Osteocyte (in vitro differentiated cells): ENCODE data around the gene FAM171A1. TPM values are rescaled to one million over a fixed set of nuclear protein-coding genes. Genes with fewer than 3 reads are reported as not detected.

ENCODE experiments used
- DNase-seq: peaks from one replicate; pipeline ENCODE4 v3.0.0; 2021; ENCODE audit warnings: mixed read lengths; ENCODE audit not compliant: unreplicated experiment; ENCODE audit errors: extremely low spot score
- H3K27ac Mint-ChIP-seq: one replicate; pipeline ENCODE4 v1.8.0; 2021; ENCODE audit warnings: mild to moderate bottlenecking, mixed read lengths; ENCODE audit not compliant: unreplicated experiment
- H3K27me3 Mint-ChIP-seq: one replicate; pipeline ENCODE4 v1.8.0; 2021; ENCODE audit warnings: mixed read lengths; ENCODE audit not compliant: unreplicated experiment
- H3K36me3 Mint-ChIP-seq: one replicate; pipeline ENCODE4 v1.8.0; 2021; ENCODE audit warnings: mixed read lengths; ENCODE audit not compliant: unreplicated experiment
- H3K4me1 Mint-ChIP-seq: one replicate; pipeline ENCODE4 v1.8.0; 2021; ENCODE audit warnings: mixed read lengths; ENCODE audit not compliant: unreplicated experiment
- H3K4me3 Mint-ChIP-seq: one replicate; pipeline ENCODE4 v1.8.0; 2021; ENCODE audit warnings: mild to moderate bottlenecking, moderate library complexity, mixed read lengths; ENCODE audit not compliant: unreplicated experiment
- H3K9me3 Mint-ChIP-seq: one replicate; pipeline ENCODE4 v1.8.0; 2021; ENCODE audit warnings: mixed read lengths; ENCODE audit not compliant: unreplicated experiment
- total RNA-seq: library from RNA; stranded (reverse); gene quantifications from 2 replicates; pipeline ENCODE4 v1.2.1, GENCODE V29; 2021
- TF ChIP-seq, protein P1 (sequence below): fragments of 200-600 bp; sonication (generic); IDR thresholded peaks from 2 replicates; pipeline ENCODE4 v1.5.0; 2021; ENCODE audit warnings: antibody characterized with exemption, mild to moderate bottlenecking, moderate library complexity

FAM171A1 gene
- total RNA-seq, 1 donor from 2014 or later, result 30.4 TPM

GRCh38 chr10:15381420-15381819, 10.3 kb upstream of the FAM171A1 start:
- Mint-ChIP-seq H3K36me3 (peaks cover 2% of the 10 kb centered on the region), H3K27me3 (peaks cover 22% of the 10 kb centered on the region), H3K4me1 (no peaks in the 10 kb centered on the region), H3K9me3 (no peaks in the 10 kb centered on the region), H3K27ac (no peak overlapping the region), H3K4me3 (no peak overlapping the region)
- no peak for DNase-seq
- TF ChIP-seq, protein P1, sequence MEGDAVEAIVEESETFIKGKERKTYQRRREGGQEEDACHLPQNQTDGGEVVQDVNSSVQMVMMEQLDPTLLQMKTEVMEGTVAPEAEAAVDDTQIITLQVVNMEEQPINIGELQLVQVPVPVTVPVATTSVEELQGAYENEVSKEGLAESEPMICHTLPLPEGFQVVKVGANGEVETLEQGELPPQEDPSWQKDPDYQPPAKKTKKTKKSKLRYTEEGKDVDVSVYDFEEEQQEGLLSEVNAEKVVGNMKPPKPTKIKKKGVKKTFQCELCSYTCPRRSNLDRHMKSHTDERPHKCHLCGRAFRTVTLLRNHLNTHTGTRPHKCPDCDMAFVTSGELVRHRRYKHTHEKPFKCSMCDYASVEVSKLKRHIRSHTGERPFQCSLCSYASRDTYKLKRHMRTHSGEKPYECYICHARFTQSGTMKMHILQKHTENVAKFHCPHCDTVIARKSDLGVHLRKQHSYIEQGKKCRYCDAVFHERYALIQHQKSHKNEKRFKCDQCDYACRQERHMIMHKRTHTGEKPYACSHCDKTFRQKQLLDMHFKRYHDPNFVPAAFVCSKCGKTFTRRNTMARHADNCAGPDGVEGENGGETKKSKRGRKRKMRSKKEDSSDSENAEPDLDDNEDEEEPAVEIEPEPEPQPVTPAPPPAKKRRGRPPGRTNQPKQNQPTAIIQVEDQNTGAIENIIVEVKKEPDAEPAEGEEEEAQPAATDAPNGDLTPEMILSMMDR, result no peak

- no peaks in the 10 kb centered on the region for H3K9me3 Mint-ChIP-seq
Observed at GRCh38 chr10:15379078-15379477, 8.0 kb upstream of the FAM171A1 start.

GRCh38 chr10:15378569-15378968, 7.5 kb upstream of the FAM171A1 start:
- TF ChIP-seq, protein P1, result no peak
- Mint-ChIP-seq H3K4me1 (no peaks in the 10 kb centered on the region), H3K9me3 (no peaks in the 10 kb centered on the region), H3K36me3 (peaks cover 2% of the 10 kb centered on the region), H3K27me3 (peaks cover 19% of the 10 kb centered on the region), H3K4me3 (no peak overlapping the region), H3K27ac (no peak overlapping the region)
- no peak for DNase-seq

More at GRCh38 chr10:15379078-15379477, 8.0 kb upstream of the FAM171A1 start:
- Mint-ChIP-seq H3K27ac (no peak overlapping the region), H3K4me1 (no peaks in the 10 kb centered on the region), H3K27me3 (peaks cover 15% of the 10 kb centered on the region), H3K36me3 (peaks cover 2% of the 10 kb centered on the region), H3K4me3 (no peak overlapping the region)
- TF ChIP-seq, protein P1, result no peak
- no peak for DNase-seq

DNA sequence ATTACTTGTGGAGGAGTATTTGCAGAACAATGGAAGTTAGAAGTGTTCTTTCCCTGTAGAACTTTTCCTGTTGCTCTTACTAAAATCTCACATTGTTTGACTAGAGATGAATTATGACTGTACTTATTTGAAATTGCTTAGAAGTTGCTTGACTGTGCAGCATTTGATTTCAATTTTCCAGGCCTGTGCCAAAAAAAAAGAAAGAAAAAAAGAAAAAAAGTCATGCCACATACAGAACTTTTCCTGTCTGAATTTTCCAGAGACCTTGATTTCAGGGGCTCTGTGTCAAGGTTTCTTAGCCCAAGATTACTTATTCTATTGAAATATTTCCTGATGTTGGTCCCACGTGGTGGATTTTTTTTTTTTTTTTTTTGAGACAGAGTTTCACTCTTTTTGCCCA, 3.5 kb upstream of the FAM171A1 start:
- no peak overlapping the region for H3K27ac Mint-ChIP-seq
- TF ChIP-seq, protein P1, result no peak
- peaks cover 21% of the 10 kb centered on the region for H3K27me3 Mint-ChIP-seq
- H3K9me3 Mint-ChIP-seq, result no peaks in the 10 kb centered on the region
- H3K4me3 Mint-ChIP-seq, result no peak overlapping the region
- no peaks in the 10 kb centered on the region for H3K36me3 Mint-ChIP-seq
- peaks cover 5% of the 10 kb centered on the region for H3K4me1 Mint-ChIP-seq
- no peak for DNase-seq

- Mint-ChIP-seq H3K4me3 (no peak overlapping the region), H3K27me3 (peaks cover 21% of the 10 kb centered on the region), H3K4me1 (peaks cover 9% of the 10 kb centered on the region), H3K36me3 (no peaks in the 10 kb centered on the region), H3K9me3 (no peaks in the 10 kb centered on the region), H3K27ac (no peak overlapping the region)
- peak; percentile 13 for DNase-seq
- TF ChIP-seq, protein P1, result no peak
Observed at GRCh38 chr10:15374156-15374555, 3.1 kb upstream of the FAM171A1 start.
